HepG2 (cell line): Measurements from ENCODE around the gene OR2B2. TPM values are rescaled to one million over a fixed set of nuclear protein-coding genes. Genes with fewer than 3 reads are reported as not detected.

ENCODE experiments used
- AHR ChIP-seq: IDR thresholded peaks from 2 replicates; pipeline ENCODE4 v1.6.1; 2018; ENCODE audit warnings: missing genetic modification reagents, missing compliant biosample characterization
- CEBPG ChIP-seq: IDR thresholded peaks from 2 replicates; pipeline ENCODE4 v1.6.1; 2016
- FOXM1 ChIP-seq: sonication (generic); formaldehyde crosslinking; IDR thresholded peaks from 2 replicates; pipeline ENCODE4 v1.5.0; 2020; ENCODE audit warnings: missing genetic modification reagents
- KAT2B ChIP-seq: fragments of 150-350 bp; IDR thresholded peaks from 2 replicates; pipeline ENCODE4 v1.6.1; 2014; ENCODE audit warnings: low read depth, low read length, borderline replicate concordance
- KDM5A ChIP-seq: fragments of 200-600 bp; sonication (generic); IDR thresholded peaks from 2 replicates; pipeline ENCODE4 v1.7.0; 2018; ENCODE audit warnings: antibody characterized with exemption, mild to moderate bottlenecking, low read length, borderline replicate concordance
- MATR3 ChIP-seq: sonication (generic); formaldehyde crosslinking; IDR thresholded peaks from 2 replicates; pipeline ENCODE4 v1.4.0; 2020; ENCODE audit warnings: missing genetic modification reagents
- MED13 ChIP-seq: sonication (generic); formaldehyde crosslinking; IDR thresholded peaks from 2 replicates; pipeline ENCODE4 v1.5.0; 2020; ENCODE audit warnings: missing genetic modification reagents
- MTERF4 ChIP-seq: sonication (generic); formaldehyde crosslinking; IDR thresholded peaks from 2 replicates; pipeline ENCODE4 v1.8.0; 2023; ENCODE audit warnings: mild to moderate bottlenecking, missing genetic modification reagents
- SALL2 ChIP-seq: sonication (generic); formaldehyde crosslinking; IDR thresholded peaks from 2 replicates; pipeline ENCODE4 v1.8.1; 2023; ENCODE audit warnings: mild to moderate bottlenecking, missing genetic modification reagents, inconsistent platforms
- SIN3A ChIP-seq: IDR thresholded peaks from 2 replicates; pipeline ENCODE4 v1.6.1; 2011; ENCODE audit warnings: low read depth, mild to moderate bottlenecking, control low read depth, low read length, borderline replicate concordance
- SRSF9 ChIP-seq: fragments of 200-400 bp; formaldehyde crosslinking; IDR thresholded peaks from 2 replicates; pipeline ENCODE4 v1.6.1; 2018; ENCODE audit warnings: borderline replicate concordance, mild to moderate bottlenecking, low read depth, low read length; ENCODE audit not compliant: insufficient read depth, poor library complexity, severe bottlenecking
- TOPORS ChIP-seq: sonication (generic); formaldehyde crosslinking; IDR thresholded peaks from 2 replicates; pipeline ENCODE4 v1.8.0; 2023; ENCODE audit warnings: mild to moderate bottlenecking, missing genetic modification reagents
- ZBTB25 ChIP-seq: IDR thresholded peaks from 2 replicates; pipeline ENCODE4 v1.6.1; 2018; ENCODE audit warnings: missing genetic modification reagents
- ZBTB42 ChIP-seq: sonication (generic); formaldehyde crosslinking; IDR thresholded peaks from 2 replicates; pipeline ENCODE4 v1.5.0; 2020; ENCODE audit warnings: mild to moderate bottlenecking, missing genetic modification reagents
- ZFP36 ChIP-seq: fragments of 150-350 bp; IDR thresholded peaks from 2 replicates; pipeline ENCODE4 v1.6.1; 2018; ENCODE audit warnings: borderline replicate concordance, low read length, low read depth; ENCODE audit not compliant: partially characterized antibody
- ZMYM2 ChIP-seq: sonication (generic); formaldehyde crosslinking; IDR thresholded peaks from 2 replicates; pipeline ENCODE4 v1.8.0; 2022; ENCODE audit warnings: mild to moderate bottlenecking, missing genetic modification reagents
- ZNF224 ChIP-seq: sonication (generic); formaldehyde crosslinking; IDR thresholded peaks from 2 replicates; pipeline ENCODE4 v1.5.0; 2020; ENCODE audit warnings: mild to moderate bottlenecking, missing genetic modification reagents
- ZNF276 ChIP-seq: sonication (generic); formaldehyde crosslinking; IDR thresholded peaks from 2 replicates; pipeline ENCODE4 v1.4.0; 2020; ENCODE audit warnings: mild to moderate bottlenecking, low read depth, missing genetic modification reagents
- ZNF326 ChIP-seq: sonication (generic); formaldehyde crosslinking; IDR thresholded peaks from 2 replicates; pipeline ENCODE4 v1.4.0; 2020; ENCODE audit warnings: missing genetic modification reagents, borderline replicate concordance
- ZNF562 ChIP-seq: sonication (generic); formaldehyde crosslinking; IDR thresholded peaks from 2 replicates; pipeline ENCODE4 v1.8.0; 2022; ENCODE audit warnings: missing genetic modification reagents, borderline replicate concordance
- ZNF704 ChIP-seq: sonication (generic); formaldehyde crosslinking; IDR thresholded peaks from 2 replicates; pipeline ENCODE4 v1.8.1; 2023; ENCODE audit warnings: mild to moderate bottlenecking, inconsistent platforms, moderate library complexity, missing genetic modification reagents, borderline replicate concordance
- ZNF737 ChIP-seq: sonication (generic); formaldehyde crosslinking; IDR thresholded peaks from 2 replicates; pipeline ENCODE4 v1.5.0; 2020; ENCODE audit warnings: missing genetic modification reagents, mild to moderate bottlenecking, borderline replicate concordance
- ZNF790 ChIP-seq: sonication (generic); formaldehyde crosslinking; IDR thresholded peaks from 2 replicates; pipeline ENCODE4 v1.8.0; 2022; ENCODE audit warnings: missing genetic modification reagents, mild to moderate bottlenecking, borderline replicate concordance
- ZSCAN22 ChIP-seq: sonication (generic); formaldehyde crosslinking; IDR thresholded peaks from 2 replicates; pipeline ENCODE4 v1.4.0; 2020; ENCODE audit warnings: mild to moderate bottlenecking, missing genetic modification reagents
- polyA plus RNA-seq, 8 experiments: library from polyadenylated mRNA; depleted of rRNA in 3 of 8; stranded (reverse) in 7 of 8; unstranded in 1 of 8; fragments of >200 nt; fragmentation: Illumina TruSeq in 4 of 8; extraction: Trizol in 4 of 8; gene quantifications; 2 replicates each; pipeline versions ENCODE4 v1.2.1 to v1.2.3, GENCODE V29; 2011 to 2016; ENCODE audit warnings: low read depth in 4 of 8, missing spikeins in 1 of 8, mixed read lengths in 1 of 8; ENCODE audit not compliant: insufficient read depth in 1 of 8
- total RNA-seq, 5 experiments: library from RNA; depleted of rRNA; stranded (reverse); fragments of >200 nt; fragmentation: Illumina TruSeq; extraction: Trizol; gene quantifications; 2 replicates each; pipeline ENCODE4 v1.2.3, GENCODE V29; 2016; ENCODE audit warnings: low read depth in 1 of 5

The OR2B2 gene
- total and polyA plus RNA-seq, 2 of the 13 experiments (the other 11 are each of a cell fraction or from before 2014, with no cell fraction given): not detected

GRCh38 chr6:27902335-27903314 is 9.6 kb downstream of the OR2B2 start (continued):
- TF ChIP-seq ZNF704 (0 out of 2 replicates have a peak, but pooled peaks have one; percentile 3), ZNF562 (CRISPR knock-in tag) (no peak), ZSCAN22 (no peak), MED13 (peak; percentile 53; the same call in 1 of the 2 replicates), ZFP36 (no peak), SIN3A (peak; percentile 26; the same call in 1 of the 2 replicates), CEBPG (CRISPR knock-in tag) (peak; percentile 27; the same call in 1 of the 2 replicates), KAT2B (no peak), ZNF276 (CRISPR knock-in tag) (no peak), ZNF326 (CRISPR knock-in tag) (no peak), FOXM1 (CRISPR knock-in tag) (no peak), ZNF790 (no peak), ZNF737 (no peak; the same call in 1 of the 2 replicates), TOPORS (CRISPR knock-in tag) (0 out of 2 replicates have a peak, but pooled peaks have one; percentile 56), KDM5A (peak; percentile 51; the same call in 1 of the 2 replicates), ZBTB25 (CRISPR knock-in tag) (peak; percentile 73; the same call in 1 of the 2 replicates), SALL2 (CRISPR knock-in tag) (0 out of 2 replicates have a peak, but pooled peaks have one; percentile 28), MTERF4 (CRISPR knock-in tag) (no peak), ZNF224 (peak; percentile 83), ZBTB42 (CRISPR knock-in tag) (no peak), MATR3 (CRISPR knock-in tag) (no peak), SRSF9 (no peak), AHR (CRISPR knock-in tag) (peak; percentile 90), ZMYM2 (CRISPR knock-in tag) (peak; percentile 81)
